Stimulated activated CD8-positive, alpha-beta memory T cell treated with anti-CD3 and anti-CD28 coated beads, Interleukin-15, amount 100 ng/mL, for 48 hours (primary cell): ENCODE results near the gene NFKBIA.
"Not testable (repeated sequence)": the region's sequence is repeated elsewhere in the genome, so short reads cannot be mapped to it uniquely, and the experiment has no call there.

ENCODE experiments used
- DNase-seq, 2 donors: peaks; one replicate each; pipeline ENCODE4 v3.0.0-alpha.2; 2020; ENCODE audit warnings: low read depth in 2 of 2

Gene NFKBIA

DNA sequence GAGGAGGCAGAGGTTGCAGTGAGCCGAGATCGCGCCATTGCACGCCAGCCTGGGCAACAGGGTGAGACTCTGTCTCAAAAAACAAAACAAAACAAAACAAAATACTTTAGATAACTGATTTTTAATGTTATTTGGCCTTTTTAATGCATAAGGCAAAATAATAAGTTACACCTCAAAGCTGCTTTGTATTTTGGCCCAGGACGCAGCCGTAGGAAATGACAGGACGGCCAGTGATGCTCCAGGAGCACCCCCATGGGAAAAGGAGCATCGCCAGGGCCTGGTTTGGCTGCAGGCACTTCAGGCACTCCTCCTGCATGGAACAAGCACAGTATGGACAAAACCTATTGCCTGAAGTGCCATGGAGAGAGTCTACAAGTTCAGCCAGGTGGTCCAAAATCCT is 3.5 kb upstream of the NFKBIA start:
- no peak for DNase-seq

DNA sequence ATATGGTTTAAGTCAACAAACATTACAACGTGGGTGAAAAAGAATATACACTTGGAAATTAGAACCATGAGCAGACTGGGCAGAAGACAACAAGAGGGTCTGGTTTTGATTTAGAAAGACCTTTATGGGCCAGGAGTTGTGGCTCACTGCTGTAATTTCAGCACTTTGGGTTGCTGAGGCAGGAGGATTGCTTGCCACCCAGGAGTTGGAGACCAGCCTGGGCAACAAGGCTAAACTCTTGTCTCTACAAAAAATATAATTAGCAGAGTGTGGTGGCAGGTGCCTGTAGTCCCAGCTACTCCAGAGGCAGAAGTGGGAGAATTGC is 2.7 kb upstream of the NFKBIA start:
- DNase-seq: no peak

DNA sequence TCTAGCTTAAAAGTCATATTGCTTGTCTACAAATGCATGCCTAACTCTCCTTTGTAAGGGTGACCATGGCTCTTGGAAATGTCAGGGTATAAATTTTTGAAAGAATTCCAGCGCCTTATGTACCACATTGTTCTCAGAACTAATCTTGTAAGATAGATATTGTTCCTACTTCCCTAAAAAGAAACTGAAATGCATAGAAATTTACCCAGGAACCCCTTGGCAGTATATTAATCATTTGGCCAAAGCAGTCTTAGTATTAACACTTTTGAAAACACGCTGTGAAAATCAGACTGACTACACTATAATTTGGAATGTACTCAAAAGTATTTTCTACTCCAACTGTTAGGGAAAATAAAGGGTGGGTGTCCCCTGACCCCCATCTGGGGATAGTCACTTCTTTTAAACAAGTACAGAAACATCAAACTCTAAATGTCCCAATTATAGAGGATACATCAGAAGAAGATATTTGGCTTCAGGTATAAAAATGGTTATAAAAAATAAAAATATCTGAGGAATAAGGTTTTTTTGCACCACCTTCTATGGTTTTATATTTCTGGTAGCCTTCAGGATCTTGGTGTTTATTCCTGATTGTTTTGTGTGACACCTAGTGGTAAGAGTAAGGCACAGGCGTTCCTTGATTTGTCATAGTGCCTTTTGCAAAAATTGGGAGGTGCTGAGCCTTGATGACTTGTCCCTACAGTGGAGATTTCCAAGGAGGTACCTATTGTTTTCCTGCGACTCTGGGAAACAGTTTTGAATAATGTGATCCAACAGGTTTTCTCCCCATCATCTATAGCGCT is 2.2 kb upstream of the NFKBIA start:
- no peak for DNase-seq

DNA sequence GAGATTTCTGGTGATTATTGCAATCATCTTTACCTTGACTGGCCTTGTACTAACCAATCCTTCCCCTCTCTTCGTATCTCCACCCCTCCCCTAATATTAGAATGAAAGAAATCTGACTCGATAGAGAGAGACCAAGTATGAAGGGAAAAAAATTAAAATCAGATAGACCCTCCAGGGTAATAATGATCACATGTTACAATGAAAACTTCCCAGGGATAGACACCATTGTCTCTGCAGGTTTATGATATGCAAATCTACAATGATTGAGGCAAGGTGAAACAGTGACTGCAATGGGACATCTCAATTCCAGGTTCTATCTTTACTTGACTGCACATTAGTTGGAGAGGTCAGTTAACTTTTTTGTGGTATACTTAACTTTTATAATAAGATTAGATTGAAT is 1.5 kb upstream of the NFKBIA start:
- DNase-seq: no peak

DNA sequence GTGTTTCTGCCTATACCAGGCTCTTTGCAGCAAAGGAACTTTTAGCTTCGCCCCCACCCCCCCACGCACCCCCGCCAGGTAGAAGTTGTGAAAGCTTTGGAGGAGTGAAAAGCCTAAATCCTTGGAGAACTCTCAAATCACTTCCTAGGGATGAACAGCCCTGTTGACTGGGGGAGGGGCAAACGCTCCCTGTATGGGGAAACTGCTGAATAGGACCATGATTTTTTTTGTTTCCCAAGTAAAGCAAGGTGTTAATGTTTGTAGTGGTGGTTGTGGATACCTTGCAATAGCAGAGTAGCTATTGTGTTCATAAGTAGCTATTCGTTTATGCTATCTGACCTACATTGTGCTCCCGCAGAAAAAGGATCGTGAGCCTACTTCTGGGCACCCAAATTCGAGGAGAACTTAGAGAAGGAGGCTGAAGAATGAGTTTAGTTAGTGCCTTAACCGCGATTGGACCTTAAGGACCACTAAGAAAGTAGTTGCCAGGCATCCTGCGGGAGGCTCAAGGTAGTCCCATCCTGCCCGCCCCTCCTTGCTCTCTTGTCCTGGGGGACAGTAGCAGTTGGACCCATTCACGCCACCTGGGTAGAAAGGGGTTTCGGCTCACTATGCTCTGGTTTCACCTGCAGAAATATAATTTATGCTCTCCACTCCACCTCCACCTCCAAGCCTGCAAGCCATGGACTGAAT is 901 bp upstream of the NFKBIA start:
- DNase-seq: no peak

DNA sequence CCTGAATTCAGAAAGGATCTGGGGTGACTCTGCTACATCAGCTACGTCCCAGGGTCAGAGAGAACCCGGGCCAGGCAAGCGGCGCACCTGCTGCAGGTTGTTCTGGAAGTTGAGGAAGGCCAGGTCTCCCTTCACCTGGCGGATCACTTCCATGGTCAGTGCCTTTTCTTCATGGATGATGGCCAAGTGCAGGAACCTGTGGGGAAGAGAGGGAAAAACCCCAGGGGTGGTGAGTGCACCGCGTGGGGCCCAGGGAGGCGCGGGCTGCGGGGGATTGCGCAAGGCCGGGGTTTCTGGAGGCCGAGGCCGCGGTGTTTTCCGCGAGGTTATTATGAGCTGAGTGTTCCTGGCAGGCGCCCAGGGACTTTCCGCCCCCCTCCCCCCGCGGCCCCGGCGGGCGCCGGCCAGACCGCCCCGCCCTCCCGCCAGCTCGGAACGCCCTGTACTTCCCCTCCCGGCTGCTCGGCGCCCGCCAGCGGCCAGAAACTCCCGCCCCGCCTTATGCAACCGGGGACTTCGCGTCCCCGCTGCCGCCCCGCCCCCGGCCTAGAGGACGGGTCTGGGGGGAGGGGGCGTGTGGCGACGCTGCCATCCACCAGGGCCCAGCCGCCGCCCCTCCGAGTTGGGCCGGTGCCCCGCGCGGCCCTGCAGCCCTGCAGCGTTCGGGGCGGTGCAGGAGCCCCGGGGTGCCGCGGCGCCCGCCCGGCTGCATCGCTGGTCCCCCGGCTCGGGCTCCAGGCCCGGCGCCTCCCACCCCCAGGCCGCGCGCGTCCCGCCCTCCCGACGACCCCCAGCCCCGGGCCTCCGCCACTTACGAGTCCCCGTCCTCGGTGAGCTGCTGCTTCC is 723 bp downstream of the NFKBIA start:
- DNase-seq: peak; percentile 91 to 92

DNA sequence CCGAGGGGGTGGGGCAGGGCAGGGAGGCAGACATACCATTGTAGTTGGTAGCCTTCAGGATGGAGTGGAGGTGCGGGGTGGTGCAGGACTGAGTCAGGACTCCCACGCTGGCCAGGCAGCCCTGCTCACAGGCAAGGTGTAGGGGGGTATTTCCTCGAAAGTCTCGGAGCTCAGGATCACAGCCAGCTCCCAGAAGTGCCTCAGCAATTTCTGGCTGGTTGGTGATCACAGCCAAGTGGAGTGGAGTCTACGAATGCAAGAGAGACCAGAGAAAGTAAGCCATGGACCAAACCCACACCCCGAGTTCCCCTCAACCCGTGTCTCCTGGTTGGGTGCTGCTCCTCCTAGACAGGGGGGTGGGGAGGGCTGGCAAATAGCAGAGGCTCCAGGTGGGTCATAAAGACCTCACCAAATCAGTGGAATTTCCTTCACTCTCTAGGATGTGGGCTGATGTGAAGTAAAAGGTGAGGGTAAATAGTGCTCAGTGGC is 1.4 kb downstream of the NFKBIA start:
- peak in 1 of 2 donors; percentile 55 for DNase-seq

DNA sequence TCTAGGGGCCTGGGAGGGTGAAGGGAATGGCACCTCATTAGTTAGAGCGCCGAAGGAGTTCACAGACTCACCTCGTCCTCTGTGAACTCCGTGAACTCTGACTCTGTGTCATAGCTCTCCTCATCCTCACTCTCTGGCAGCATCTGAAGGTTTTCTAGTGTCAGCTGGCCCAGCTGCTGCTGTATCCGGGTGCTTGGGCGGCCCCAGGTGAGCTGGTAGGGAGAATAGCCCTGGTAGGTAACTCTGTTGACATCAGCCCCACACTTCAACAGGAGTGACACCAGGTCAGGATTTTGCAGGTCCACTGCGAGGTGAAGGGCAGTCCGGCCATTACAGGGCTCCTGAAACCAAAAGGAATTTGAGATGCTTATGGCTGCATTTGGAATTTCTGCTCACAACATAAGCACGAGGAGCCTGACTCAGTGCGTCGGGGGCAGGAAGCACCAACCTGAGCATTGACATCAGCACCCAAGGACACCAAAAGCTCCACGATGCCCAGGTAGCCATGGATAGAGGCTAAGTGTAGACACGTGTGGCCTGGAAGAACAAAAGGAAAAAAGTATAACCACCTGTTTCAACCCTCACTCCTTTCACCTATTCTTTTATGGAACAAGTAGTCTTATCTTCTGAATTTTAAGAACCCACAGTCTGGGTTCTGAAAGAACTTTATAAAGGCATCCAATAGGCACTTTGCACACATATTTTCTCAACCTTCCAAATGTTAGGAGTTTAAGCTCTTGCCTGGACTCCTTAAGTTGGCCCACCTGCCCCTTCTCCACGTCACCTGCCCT is 2.0 kb downstream of the NFKBIA start:
- DNase-seq: no peak

DNA sequence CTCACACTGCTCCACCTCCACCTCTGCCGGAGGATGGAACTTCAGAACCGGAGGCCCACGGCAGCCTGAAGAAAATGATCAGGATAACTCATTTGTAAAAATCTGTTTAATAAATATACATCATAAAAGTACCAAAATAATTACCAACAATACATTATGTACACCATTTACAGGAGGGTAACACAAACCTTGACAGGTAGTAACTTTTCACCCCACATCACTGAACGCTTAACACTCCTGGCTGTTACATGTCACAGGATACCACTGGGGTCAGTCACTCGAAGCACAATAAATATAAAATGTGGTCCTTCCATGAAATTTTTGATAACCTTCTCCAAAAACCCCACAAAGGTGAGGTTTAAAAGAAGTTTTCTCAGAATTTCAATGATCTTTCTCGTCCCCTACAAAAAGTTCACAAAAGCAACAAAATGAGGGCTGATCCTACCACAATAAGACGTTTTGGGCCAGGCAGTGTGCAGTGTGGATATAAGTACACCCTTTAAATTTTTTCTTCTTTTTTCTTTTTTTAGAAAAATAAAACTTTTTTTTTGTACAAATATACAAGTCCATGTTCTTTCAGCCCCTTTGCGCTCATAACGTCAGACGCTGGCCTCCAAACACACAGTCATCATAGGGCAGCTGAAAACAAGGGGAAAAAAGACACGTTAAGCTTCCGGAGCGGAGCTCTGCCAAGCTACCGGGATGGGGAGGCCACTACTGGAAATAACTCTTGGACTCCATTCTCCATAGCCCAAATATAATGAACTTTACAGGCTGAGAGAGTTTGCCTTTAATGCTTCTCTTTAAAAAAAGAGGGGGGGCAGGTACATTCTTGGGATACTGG is 2.9 kb downstream of the NFKBIA start:
- DNase-seq: no peak

DNA sequence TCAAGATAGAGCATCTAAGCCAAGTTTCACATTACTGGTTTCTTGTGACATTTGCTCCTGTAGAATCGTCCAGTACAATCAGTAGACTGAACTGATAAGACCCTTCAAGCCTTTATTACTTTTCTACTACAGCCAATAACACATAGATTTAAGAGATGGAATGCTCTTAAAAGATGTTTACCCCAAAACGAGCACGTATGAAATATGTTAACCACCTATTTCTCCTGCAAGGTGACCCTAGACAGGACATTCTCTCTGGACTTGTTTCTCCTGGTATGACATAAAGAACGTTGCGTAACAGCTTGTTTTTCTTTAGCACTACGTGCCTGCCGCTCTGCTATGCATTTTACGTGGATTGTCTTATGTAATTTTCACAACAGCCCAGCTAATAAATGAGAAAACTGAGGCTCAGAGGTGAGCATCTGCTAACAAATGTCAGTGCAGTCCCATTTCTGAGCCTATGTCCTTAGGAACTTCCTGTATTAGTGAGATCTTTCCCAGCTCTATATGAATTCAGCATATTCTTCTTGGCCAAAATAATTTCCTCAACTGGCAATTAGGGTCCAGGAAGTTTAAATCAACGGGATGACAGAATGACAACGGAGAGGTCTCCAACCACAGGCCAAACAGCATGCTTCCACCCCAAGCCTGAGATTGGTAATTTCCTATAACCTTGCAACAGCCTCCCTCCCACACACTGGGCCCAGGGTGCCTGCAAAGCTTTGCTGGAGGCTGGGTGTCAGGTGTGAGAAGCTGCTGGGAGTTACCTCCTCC is 3.7 kb downstream of the NFKBIA start:
- DNase-seq: no peak

DNA sequence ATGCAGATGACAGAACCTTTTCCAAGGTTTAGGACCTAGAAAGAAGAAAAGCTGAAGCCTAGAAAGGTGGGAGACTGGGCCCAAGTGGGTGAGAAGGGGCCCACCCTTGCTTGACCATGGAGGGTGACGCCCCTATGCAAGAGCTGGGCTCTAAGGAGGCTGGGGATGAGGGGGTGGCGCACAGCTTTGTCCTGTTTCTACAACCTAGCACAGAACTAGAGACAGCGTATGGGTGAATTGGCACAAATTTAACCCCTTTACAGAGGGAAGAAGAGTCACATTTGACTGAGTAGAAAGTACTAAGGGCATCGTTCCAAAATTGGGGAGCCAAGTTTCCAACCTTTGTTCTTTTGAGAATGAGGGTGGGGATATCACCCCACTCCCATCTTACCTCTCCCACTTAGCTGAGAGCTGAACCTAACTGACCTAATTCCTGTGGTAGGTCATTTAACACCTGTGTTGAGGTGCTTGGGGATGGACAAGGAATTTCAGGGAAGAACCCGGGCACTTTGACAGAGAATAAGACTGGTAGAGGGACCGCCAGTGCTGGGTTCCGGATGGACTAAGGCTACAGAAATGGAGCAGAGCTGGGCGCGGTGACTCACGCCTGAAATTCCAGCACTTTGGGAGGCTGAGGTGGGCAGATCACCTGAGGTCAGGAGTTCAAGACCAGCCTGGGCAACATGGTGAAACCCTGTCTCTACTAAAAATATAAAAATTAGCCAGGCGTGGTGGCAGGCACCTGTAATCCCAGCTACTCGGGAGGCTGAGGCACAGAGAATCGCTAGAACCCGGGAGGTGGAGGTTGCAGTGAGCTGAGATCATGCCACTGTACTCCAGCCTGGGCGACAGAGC is 5.2 kb downstream of the NFKBIA start:
- no peak for DNase-seq

DNA sequence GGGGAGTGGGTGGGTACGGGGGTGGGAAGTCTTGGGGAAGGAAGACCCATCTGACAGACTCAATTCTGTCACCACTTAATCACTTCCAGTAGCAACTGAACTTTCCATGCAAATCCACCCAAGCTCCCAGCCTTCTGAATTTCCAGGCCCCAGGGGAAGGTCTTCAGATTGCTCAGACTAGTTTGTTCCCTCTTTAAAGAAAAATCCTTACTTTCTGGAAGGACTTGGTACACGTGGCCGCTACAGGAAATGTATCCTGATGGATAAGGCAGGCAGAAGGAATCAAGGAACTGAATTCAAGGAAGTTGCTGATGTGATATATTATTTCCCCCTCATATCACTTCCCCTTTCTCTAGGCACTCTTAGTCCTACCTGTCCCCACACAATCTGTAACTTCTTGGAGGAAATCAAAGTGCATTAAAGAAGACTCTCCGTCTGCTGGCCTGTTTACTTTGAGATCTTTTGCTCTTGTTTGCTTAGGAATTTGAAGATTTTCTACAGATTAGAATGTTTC is 6.4 kb downstream of the NFKBIA start:
- no peak for DNase-seq

DNA sequence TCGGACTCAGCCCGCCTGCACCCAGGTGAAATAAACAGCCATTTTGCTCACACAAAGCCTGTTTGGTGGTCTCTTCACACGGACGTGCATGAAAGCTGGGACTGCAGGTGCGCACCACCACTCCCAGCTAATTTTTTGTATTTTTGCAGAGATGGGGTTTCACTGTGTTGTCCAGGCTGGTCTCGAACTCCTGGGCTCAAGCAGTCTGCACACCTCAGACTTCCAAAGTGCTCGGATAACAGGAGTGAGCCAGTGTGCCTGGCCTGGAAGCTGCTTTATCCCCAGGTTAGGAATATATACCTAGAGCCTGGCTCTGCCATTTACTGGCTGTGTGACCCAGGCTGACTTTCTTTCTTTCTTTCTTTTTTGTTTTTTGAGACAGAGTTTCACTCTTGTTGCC is 7.9 kb downstream of the NFKBIA start:
- DNase-seq: not testable (repeated sequence)

DNA sequence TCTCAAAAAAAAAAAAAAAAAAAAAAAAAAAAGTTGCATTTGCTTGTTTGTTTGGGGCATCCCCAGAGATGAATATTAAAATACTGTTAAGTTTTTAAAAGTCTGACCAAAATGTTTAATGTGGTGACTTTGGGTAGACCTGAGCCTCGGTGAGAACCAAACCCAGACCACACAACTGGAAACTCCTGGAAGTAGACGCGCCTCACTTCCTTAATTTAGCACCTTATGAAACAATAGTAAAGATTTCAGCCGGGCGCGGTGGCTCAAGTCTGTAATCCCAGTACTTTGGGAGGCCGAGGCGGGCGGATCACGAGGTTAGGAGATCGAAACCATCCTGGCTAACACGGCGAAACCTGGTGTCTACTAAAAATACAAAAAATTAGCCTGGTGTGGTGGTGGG is 9.3 kb downstream of the NFKBIA start:
- no peak for DNase-seq

DNA sequence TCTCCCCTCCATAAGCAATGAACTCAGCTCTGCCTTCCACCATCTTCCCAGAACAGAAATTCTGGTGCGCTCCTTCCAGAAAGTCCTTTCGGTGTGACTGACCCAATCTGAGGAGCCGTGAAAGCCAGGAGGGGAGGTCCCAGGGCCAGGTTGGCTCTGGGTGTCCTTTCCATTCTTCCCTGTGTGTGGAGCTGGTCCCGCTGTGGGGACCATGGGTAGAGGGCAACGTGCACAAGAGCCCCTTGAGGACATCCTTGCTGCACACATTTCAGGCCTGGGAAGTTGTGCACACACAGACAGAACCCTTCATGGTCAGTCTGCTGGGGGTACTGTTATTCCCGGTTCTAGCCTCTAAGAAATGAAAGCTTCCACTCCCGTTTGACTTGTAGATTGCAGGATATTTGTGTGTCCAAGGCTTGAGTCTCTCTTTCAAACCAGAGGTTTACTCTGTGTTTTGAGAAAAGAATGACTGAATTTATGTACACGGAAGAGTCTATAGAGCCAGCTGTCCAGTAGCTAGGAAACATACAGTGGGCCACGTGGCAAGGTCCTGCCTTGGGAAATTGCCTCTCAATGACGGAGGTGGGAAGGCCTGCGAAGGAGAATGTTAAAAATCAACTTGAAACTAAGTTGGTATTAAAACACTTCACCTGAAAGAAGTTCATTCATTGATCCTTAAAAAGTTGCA is 10.1 kb downstream of the NFKBIA start:
- DNase-seq: no peak

DNA sequence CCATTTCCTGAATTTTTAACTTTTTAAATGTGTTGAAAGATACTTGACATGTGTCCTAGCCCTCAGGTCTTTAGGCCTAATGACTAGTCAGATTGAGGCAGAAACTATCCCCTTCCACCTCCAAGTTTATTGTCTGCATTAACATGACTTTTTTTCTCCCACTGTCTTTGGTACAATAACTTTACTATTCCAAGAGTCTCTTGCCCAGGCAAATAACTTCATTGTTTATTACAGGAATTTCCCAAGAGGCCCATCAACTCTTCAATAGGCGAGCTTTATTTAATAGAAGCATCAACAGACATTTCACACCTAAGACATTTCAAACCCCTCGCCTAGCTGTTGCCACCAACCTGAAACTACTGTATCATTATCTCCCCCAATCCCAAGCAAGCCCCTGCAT is 10.7 kb downstream of the NFKBIA start:
- DNase-seq: no peak

DNA sequence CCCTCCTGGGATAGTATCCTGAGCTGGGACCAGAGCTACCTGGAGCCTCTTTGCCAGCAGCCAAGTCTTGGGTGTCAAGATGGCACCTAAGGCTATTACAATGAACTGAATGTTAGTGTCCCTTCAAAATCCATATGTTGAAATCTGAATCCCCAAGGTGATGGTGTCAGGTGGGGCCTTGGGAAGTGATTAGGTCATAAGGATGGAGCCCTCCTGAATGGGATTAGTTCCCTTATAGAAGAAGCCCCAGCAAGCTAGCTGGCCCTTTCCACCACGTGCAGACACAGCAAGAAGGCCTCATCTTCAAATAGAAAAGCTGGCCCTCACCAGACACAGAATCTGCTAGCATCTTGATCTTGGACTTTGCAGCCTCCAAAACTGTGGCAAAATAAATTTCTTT is 12.4 kb downstream of the NFKBIA start:
- DNase-seq: no peak

DNA sequence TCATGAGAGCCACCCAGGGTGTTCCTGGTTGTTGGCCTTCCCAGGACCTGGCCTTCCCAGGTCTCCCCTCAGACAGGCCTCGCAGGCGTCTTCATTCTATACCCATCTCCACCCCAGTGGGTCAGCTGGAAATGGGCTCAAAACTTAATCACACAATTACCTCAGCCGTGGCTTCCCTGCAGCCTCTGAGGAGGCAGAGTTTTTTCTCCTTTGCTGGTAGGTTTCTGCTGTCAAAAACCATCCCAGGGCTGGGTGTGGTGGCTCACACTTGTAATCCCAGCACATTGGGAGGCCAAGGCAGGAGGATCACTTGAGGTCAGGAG is 13.2 kb downstream of the NFKBIA start:
- DNase-seq: no peak
